Measurements from ENCODE around the gene ALPL. TPM values are rescaled to one million over a fixed set of nuclear protein-coding genes. Genes with fewer than 3 reads are reported as not detected.
"Not testable (repeated sequence)": the region's sequence is repeated elsewhere in the genome, so short reads cannot be mapped to it uniquely, and the experiment has no call there.

ALPL gene
- total RNA-seq, 1 donor from 2014 or later: 11.1 TPM

DNA sequence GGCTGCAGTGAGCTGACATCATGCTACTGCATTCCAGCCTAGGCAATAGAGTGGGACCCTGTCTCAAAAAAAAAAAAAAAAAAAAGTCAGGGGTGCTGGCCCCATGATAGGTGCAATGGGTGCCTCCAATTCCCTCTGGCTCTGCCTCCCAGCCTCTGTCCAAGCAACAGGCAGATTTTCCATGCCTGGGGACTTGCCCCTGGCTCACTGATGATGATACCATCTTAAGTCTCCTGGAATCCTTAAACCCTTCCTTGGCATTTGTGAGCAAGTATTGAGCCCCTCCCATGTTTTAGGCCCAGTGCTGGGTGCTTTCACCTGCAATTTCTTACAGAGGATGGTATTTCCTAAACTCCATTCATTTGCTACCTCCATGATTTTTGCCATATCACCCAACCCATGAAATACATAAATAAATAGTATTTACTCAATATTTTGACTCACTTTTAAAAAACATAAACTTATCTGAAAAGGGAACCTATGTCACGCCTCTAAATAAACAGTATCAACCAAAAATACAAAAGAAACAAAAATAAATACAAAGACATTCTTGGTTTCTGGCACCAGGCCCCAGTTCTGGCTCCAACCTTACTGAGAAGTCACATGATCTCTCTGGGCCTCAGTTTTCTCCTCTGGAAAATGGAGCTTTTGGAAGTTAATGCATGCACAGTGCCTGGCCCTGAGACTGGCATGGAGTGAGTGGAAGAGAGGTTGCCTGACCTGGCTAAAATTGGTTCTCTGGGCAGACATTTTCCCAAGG lies 1.5 kb upstream of the ALPL start:
- no peak for DNase-seq (ENCODE audit: low read depth)

DNA sequence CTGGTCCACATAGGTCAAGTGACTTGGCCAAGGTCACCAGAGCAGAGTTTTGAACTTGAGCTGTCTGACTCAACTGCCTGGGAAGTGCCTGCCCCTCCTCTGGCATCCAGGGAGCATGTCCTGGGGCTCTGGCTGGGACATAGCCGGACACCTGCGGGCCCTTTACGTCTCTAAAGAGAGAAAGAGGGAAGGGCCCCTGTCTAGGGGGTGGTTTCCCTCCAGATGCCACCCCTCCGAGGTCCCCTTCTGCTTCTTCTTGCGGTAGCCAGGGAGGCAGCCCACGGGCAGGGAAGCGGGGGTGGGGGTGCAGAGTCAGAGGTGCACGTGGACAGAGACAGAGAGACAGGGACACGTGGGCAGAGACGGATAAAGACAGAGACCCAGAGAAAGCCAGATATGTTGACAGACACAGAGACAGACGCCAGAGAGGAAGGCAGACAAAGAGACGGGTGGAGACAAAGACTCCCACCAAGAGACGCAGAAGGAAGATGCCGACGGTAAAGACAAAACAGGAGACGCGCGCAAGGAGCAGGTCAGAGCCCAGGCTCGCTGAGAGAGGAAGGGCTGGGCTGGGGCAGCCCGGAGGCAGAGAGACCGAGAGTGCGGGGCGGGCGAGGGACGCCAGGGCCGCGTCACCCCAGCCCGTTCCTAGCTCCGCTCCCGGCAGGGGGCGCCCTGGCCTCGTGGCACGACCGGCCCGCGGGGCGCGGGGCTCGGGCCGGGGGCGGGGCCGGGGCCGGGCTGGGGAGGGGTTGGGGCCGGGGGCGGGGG lies 458 bp upstream of the ALPL start:
- no peak for DNase-seq (ENCODE audit: low read depth)

DNA sequence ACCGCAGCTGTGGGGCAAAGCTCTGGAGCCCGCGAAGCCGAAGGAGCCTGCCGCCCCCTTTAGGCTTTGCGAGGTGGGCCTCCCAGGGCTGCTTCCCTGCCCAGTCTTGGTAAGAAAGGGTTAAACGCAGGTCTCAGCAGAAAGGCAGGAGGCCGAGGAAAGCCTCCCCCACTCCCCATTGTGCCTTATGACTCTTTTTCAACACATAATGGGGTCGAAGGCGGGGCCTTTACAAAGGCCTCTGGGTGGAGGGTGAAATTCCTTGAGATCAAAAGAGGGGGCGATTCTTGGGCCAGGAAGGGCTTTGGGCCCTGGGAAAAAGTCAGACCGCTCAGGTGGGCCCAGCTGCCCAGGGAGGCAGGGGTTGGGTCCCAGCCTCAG lies 880 bp downstream of the ALPL start:
- no peak for DNase-seq (ENCODE audit: low read depth)

DNA sequence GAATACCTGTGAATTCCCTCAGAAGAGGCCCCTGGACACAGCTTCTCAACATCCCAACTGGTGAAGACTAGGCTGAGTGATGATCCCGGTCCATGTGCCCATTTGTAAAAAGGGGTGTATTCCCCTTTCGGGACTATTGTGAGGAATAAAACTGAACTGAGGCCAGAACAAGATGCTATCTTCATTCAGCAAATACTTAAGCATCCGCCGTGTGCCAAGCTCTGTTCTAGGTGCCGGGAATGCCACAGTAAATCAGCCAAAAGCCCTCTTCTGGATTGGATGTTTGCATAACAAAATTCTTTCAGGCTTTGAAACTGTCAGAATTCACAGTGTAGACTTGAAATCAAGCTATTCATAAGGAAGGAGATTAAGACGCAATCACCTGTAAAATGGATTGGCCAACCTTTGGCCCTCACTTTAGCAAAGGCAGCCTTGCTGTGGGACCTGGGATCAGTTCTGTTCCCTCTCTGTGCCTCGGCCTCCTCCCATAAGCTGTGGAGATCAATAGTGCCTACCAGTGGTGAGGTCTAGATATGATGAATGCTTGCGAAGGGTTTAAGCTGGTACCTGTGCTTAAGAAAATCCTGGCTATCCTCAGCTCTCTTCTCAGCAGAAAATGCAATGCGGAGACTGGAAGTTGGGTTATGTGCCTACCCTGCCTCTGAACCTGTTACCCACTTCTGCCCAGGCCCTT lies 1.8 kb downstream of the ALPL start:
- no peak for DNase-seq (ENCODE audit: low read depth)

DNA sequence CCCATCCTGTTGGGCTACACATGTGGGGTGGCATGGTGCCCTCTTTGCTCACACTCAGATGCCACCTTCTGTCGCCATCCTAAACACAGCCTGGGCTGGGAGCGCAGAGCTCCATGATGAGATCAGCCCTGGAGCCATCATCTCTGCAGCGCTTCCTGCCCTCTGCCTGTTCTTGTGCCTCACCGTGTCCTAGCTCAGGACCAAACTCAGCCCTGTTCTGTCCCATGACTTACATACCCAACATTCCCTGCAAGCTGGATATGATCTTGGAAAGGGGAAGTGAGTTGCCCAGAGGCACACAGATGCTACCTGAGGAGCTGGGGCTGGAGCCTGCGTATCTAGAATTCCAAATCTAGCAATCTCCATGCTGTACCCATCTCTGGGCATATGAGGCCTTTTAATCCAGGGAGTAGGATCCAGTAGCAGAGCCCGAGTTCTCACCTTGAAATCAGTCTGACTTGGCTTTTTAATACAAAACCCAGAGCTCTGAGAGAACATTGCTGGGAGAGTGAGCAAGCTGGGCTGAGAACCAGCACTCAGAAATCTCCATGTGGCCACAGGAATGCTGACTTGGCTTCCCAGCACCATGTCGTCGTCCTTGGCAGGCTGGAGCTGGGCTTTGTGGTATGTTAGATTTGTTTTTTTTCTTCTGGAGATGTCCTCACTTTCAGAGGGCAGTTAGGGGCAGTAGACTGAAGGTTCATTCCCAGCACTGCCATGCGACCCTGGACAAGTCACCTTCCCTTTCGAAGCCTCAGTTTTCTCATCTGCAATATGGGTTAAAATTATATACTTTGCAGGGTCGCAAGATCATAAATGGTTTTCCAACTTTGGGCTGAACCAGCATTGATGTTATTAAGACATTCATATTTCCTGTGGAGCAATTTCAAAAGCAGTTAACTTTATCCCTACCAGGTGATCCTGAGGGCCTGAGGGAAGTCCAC lies 2.6 kb downstream of the ALPL start:
- peak; percentile 95 for DNase-seq (ENCODE audit: low read depth)

DNA sequence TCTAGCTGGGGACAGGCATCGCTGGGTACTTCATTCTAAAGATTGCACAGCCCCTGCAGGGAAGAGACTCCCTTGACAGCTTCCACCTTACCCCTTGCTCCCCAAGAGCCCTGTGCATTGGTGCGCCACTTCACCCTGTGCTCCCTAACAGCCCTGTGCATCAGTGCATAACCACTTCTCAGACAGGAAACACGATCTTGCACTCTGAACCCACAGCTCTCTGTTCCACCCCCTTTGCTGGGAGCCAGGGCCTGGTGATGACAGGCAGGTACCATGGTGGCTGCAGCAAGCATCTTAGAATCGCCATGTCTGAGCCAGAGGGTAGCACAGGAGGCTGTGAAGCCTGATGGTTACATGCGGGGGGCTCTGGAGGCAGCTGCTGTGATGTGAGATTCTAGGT lies 5.0 kb downstream of the ALPL start:
- DNase-seq (ENCODE audit: low read depth): peak; percentile 28

DNA sequence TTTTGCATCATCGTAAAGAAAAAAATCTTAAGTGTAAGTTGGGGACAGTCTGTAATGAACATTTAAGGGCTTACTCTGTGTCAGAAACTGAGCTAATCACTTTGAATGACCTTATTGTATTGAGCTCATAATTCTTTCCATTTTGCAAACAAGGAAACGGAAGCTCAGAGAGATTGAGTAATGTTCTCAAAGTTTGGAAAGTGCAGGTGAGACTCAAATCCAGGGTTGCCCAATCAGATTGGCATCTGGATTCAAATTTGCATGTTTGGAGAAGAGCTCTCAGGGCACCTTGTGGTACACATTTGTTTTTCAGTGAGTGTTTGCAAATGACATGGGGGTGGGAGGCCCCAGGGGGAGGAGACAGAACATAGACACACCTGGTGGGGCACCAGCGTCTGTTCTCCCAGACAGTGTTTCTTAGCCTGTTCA lies 8.0 kb downstream of the ALPL start:
- no peak for DNase-seq (ENCODE audit: low read depth)

DNA sequence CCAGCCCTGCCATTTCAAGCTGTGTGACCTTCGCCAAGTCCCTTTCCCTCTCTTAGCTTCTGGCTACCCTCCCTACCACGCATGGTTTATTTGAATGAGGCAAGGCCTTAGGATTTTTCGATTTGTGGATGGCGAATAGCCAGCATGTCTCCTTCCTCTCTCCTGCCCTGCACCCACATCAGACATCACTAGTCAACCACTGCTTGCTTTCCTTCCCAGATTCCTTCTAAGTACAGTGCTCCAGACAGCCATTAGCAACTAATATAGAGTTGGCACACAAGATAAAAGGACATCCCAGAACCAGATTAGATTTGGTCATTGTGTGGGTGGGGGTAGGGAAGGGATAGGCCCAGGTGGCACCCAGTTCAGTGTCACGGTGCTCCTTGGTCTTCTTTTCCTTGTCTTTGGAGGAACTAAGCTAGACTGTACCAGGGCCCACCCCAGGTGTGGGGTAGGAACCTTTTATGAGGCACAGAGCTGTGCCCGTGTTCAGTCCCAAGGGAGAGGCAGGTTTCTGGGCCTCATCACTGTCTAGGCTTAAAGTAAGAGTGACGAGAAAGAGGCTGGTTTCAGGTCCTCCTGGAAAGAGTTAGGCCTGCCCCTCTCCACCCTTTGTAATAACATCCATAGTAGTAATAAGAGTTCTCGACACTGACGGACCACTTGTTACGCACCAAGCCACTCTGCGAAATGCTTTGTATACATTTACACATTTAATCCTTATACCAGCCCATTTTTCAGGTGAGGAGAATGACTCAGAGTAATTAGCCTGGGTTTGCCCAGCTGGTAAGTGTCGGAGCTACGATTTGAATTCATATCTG lies 8.6 kb downstream of the ALPL start:
- no peak for DNase-seq (ENCODE audit: low read depth)

DNA sequence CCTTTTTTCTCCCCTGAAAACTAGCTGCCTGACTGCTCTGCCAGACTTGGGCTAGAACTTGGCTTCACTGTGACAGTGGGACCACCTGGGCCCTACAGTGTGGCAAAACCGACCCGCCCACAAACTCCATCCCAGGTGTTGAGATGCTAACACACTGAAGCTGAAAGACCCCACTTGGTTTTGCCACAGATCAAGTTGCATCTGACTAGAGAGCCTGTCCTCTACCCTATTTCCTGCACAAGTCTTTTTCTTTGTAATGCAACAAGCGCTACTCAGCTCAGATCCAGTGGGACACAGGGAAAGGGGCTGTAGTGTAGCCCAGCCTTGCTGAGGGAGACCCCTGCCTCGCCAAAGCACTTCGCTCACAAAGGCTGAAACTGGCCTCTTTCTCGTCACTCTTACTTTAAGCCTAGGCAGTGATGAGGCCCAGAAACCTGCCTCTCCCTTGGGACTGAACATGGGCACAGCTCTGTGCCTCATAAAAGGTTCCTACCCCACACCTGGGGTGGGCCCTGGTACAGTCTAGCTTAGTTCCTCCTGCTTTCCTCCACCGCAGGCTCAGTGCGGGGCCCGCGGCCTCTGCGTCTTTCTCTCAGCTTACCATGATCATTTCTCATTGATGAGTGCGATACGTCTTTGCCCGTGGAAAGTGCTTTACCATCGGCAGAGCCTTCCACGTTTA lies 9.7 kb downstream of the ALPL start:
- DNase-seq (ENCODE audit: low read depth): no peak

DNA sequence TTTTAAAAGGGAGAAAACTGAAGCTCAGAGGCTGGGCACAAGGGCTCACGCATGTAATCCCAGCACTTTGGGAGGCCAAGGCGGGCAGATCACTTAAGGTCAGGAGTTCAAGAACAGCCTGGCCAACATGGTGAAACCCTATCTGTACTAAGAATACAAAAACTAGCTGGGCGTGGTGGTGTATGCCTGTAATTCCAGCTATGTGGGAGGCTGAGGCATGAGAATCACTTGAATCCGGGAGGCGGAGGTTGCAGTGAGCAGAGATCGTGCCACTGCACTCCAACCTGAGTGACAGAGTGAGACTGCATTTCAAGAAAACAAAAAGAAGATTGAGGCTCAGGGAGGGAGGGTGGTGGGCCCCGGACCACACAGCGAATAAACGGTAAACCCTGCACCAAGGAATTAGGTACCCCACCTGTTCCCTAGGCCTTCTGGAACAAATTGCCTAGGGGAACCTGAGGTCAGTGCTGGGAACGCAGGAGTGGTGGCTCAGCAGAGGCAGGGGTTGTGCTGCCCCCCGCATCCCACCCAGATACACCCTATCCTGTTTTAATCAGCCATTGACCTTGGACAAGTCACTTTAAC lies 10.4 kb downstream of the ALPL start:
- not testable (repeated sequence) for DNase-seq (ENCODE audit: low read depth)

DNA sequence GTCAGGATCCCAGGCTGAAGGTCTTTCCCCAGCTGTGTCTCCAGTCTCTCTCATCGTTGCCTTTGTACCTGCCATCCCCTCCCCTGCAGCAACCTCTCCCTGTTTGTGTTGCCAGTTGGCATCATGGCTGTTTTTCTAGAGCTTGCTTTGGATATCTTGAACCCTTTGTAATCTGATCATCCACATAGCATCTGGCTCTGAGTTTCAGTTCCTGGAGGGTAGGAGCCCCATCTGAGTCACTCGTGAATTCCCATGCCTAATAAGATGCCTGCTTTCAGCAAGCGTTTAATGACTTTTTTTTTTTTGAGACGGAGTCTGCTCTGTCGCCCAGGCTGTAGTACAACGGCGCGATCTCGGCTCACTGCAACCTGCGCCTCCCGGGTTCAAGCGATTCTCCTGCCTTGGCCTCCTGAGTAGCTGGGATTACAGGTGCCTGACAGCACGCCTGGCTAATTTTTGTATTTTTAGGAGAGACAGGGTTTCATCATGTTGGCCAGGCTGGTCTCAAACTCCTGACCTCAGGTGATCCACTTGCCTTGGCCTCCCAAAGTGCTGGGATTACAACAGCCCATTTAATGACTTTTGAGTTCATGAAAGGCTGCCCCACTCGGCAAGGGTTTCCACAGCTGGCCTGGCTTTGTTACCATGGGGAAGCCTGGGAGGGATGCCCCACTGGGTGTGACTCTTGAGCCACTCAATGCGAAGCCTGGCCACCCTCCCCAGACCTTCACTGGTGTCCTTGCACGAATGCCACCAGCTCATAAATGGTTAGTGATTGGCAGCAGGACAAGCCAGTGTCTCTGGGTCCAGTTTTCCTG lies 11.9 kb downstream of the ALPL start:
- DNase-seq (ENCODE audit: low read depth): peak; percentile 71

DNA sequence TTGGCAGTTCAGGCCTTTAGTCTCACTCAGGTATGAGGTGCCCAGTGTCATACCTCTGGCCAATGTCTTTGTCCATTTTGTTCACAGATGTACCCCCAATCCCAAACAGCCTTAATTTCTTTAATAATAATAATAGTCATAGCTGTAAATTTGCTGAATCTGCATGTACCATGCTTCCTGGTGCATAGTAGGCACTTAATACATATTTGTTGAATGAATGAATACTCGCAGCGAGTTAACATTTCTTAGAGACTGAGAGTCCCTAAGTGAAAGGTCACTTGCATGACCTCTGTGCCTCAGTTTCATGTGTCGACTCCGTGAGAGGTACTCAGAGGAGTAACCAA lies 12.5 kb downstream of the ALPL start:
- DNase-seq (ENCODE audit: low read depth): no peak

DNA sequence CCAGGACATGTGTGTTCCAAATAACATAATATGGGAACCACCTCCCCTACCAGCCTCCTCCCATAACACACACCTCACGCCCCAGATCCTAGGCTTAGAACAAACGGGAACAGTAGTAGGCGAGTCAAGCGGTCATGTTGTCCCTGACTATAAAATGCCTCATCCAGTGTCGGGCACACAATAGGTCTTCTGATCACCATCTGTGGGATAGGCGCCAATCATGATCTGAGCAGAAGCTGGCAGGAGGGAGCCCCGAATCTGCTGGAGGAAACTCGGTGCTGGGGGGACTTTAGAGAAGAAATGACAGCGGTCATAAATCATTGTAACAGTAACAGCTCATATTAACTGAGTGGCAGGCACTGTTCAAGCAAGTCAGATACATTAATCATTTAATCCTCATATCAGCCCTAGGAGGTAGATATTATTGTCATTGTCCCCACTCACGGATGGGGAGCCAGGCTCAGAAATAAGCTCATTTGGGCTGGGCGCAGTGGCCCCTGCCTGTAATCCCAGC lies 13.4 kb downstream of the ALPL start:
- no peak for DNase-seq (ENCODE audit: low read depth)

DNA sequence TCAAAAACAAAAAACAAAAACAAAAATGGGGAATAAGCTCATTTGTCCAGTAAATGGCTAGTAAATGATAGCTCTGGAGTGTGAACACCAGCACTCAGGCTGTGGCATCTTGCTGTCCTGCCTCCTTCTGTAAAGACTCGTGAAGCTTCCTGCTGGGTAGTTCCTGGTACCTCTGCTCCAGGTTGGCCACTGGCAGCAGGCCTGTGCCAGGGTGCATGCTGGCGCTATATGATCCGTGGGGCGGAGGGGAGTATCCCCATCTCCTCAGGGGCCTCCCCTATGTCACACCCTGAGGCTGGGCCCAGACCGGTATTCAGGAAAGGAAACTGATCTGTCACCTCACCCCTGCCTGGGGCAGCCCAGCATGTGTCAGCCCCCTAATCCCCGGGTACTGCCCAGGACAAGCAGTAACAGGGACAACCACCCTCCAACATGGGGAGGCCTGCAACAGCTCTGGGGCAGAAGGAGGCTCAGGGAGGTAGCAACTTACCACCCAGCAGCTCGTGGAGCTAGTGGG lies 14.1 kb downstream of the ALPL start:
- DNase-seq (ENCODE audit: low read depth): no peak

DNA sequence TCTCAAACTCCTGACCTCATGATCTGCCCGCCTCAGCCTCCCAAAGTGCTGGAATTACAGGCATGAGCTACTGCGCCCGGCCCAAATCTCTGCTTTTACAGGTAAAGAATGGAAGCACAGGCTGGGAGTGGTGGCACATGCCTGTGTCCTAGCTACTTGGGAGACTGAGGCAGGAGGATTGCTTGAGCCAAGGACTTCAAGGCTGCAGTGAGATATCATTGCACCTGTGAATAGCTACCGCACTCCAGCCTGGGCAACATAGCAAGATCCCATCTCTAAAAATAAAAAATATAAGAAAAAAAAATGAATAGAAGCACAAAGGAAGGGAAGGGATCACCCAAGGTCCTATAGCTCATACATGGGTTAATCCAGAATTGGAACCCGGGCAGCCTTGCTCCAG lies 15.0 kb downstream of the ALPL start:
- DNase-seq (ENCODE audit: low read depth): no peak

DNA sequence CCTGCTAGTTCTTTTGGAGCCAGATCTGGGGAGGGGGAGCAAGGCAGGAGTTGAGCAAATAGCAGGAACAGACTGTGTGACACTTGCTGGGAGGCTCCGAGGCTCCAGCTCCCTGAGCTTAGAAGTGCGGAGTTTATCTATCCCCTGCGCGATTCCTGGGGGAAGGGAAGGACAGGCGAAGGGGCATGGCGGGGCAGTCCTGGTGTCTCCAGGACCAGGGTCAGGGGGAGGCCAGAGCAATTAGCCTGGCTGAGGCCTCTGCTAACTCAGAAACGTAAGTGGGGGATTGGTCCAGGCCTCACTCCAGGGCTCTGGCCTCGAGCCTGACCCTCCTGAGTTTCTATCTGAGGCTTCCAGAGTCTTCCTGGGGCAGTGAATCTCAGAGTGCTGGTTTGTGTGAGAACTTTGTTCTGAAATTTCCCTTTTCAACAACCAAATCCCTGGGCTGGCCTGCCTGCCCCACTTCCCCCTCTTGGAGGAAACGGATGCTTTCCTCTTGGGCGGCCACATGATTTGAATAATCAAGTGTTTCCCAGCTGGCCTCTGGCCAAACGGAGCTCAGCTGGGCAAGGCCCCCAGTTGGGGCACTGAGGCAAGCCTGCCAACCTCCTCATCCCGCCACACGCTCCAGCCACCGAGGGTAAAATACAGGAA lies 15.6 kb downstream of the ALPL start:
- no peak for DNase-seq (ENCODE audit: low read depth)

DNA sequence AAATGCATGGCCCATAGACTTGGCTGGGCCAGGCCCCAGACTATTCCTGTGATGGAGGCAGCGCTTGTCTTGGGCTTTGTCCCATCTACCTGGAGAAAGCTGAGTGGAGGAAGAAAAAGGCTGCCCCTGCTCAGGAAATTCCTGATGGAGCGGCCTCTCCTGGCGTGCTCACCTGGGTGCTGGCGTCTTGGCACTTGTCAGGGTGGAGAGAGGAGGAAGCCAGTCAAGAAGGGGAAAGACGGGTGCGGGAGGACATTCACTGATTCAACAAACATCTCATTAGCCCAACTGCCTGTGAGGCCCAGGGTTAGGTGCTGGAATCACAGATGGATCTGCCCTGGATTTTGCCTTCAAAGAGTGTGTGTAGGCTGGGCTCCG lies 16.1 kb downstream of the ALPL start:
- DNase-seq (ENCODE audit: low read depth): no peak

DNA sequence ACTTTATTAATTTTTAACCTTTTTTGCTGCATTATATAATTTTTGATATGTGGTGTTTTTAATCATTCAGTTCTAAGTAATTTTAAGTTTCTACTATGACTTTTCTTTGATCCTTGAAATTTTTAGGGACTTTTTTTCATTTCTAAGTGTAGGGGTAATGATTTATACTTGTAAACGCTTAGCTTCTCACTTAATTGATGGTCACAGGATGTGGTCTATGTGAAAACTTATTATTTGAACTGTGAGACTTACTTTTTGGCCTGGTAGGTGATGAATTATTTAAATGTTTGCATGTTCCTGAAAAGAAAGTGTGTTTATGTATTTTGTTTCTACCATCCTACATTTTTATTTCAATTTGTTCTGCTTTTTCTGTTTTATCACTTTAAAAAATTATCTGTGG lies 17.2 kb downstream of the ALPL start:
- DNase-seq (ENCODE audit: low read depth): no peak
